Left lobe of liver (tissue), 2 donors: Measurements from ENCODE around the gene FANCB. TPM values are rescaled to one million over a fixed set of nuclear protein-coding genes. Genes with fewer than 3 reads are reported as not detected.

Experiments used
- ATAC-seq: fragments of 200-7000 bp; cut with Tn5 transposase; one replicate; pipeline ENCODE4 v1.9.1; 2020; ENCODE audit warnings: mild to moderate bottlenecking, moderate library complexity
- DNase-seq: peaks from one replicate; pipeline ENCODE4 v3.0.0-alpha.2; 2020; ENCODE audit warnings: low spot score
- total RNA-seq: library from RNA; stranded (reverse); gene quantifications from one replicate; pipeline ENCODE4 v1.2.1, GENCODE V29; 2021
- donor health status: DM: no; HTN: no; CAD: no; lungs with moderate emphysema.
- donor health status: DM: no; HTN: yes; CAD: no.

Gene FANCB
- total RNA-seq, 1 donor from 2014 or later = 0.13 TPM

- ATAC-seq (no peak), DNase-seq (no peak)
Observed at GRCh38 chrX:14843666-14844065, 29.2 kb downstream of the FANCB start.

DNA sequence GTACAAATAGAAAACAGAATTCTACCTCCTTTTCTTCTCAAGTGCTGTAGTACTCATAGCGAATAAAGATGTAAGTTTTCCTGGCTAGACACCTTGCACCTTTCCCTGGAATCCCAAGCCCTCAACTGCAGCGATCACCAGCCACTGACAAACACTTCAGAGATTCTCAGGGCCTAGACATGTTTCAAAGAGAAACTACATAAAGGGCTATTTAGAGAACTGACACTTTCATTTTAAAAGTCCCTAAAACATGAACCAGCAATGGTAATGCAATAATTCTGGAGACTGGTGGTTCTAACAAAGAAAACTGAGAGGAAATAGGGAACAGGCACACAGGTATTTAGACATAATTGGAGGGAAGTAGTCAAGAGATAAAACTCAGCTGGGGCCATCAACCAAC, 35.7 kb downstream of the FANCB start:
- DNase-seq (no peak), ATAC-seq (no peak)

- DNase-seq = no peak
- no peak for ATAC-seq
Observed at GRCh38 chrX:14832586-14832985, 40.3 kb downstream of the FANCB start.

DNA sequence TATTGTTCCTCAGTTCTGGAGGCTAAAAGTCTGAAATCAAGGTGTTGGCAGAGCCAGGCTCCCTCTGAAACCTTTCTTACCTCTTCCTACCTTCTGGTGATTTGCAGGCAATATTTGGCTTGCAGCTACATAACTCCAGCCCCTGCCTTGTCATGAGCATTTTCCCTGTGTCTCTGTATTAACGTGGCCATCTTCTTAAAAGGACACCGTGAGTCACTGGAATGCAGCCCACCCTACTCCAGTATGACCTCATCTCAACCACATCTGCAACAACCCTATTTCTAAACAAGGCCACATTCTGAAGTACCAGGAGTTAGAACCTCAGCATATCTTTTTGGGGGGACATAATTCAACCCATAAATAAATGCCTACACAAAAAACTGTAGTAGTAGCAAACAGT, 40.7 kb downstream of the FANCB start:
- no peak for ATAC-seq
- DNase-seq = no peak

- DNase-seq = no peak
- ATAC-seq = no peak
Observed at GRCh38 chrX:14829643-14830042, 43.2 kb downstream of the FANCB start.

- ATAC-seq (no peak), DNase-seq (no peak)
Observed at GRCh38 chrX:14826319-14826718, 46.5 kb downstream of the FANCB start.

DNA sequence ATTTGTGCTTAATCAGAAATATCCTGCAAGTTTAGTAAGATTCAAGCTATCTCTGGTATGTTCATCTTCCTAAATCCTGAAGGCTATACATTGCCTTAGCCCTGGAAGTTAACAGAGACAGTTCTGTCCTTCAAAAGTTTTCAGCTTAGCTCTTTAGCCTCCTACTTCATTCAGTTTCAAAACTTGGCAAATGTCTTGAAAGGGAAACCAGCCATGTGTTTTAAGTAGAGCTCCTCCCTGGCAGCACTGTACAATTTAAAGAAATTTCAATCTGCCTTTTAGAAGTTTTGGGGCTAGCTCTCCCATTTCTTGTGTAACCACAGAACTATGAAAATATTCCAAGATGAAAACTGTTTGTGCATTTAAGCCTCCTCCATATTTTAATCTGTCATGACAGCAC, 47.0 kb downstream of the FANCB start:
- DNase-seq (no peak), ATAC-seq (no peak)

DNA sequence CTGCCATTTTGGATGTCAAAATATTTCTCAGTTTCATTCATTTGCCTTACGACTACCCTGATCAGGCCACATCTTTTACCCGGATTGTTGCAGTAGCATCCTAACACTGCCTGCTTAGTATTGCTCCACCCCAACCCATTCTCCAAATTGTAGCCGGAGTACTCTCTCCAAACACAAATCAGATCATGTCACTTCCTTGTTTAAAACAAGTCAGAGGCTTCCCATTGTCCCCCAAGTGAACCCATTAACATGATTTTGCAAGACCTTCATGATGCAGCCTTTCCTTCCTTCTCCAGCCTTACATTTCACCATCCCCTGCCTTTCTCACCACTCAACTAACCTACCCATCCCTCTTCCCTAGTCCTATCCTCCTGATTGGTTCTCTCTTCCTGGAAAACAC, 53.1 kb downstream of the FANCB start:
- DNase-seq (no peak), ATAC-seq (no peak)

DNA sequence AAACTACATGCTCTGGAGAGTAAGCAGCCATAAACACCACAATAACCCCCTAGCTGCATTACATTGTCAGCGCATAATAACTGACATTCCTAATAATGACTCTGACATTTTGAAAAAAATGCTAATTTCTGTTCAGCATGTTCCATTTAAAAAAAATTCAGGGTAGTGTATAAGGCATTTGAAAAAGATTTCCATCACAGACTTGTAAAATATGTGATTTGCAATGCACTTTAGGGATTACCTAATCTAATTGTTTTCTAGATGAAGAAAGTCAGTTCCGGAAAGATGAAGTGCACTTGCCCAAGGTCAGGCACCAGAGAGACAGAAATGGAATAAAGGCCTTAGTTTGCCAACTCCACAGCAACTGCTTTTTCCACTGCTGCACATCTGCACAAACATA, 55.3 kb downstream of the FANCB start:
- DNase-seq (no peak), ATAC-seq (no peak)

DNA sequence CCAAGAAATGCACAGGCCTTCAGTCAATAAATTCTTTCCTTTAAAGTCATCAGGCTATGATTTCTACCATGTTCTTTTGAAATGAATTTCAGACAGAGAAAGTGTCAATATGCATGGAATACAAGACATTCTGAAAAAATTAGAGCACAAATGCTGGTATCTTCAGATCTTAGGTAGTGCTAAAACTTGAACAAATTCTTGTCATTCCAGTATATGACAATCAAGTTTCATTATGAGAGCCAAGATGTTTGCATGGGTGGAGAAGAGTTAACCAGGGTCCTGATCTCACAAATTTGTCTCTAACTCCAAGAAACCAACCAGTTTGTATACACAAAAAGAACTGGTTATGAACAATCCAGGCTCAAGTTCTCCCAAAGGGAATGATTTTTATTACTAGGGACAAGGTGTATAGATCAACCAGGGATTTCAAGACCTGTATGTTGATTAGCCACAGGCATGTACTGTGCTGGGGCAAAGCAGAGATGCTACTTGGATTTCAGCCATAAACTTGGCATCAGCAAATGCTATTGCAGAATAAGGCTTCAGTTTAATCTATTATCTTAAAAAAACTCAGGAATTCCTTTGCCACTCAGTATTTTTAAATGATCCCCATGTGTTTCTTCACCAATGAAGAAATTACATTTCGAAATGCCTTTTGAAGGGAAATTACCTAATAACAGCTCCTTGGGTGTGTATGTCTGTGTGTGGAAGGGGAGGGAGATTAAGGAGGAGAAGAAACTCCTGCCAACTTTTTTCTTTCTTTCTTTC, 69.7 kb downstream of the FANCB start:
- DNase-seq = no peak
- ATAC-seq = no peak

DNA sequence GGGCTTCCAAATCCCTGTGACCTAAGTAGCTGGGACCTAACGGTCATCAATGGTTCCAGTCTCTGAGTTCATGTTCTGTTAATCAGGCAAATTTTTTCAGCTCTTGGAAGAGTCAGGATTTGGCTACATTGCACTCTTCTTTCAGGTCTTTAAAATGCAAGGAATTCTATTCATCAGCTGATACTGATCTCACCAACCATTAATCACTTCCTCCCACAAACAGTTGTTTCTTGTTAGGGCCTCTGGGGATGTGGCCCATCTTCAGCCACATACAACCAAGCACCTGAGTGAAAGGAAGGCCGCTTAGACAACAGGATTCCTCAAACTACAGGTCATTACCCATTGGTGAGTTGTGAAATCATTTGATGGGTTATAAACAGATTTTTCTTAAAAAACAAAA, 71.7 kb downstream of the FANCB start:
- no peak for DNase-seq
- ATAC-seq = no peak

- no peak for ATAC-seq
- no peak for DNase-seq
Observed at GRCh38 chrX:14798805-14799397, 74.0 kb downstream of the FANCB start.

Other genes with a start within 250 kb of the FANCB start
- 4.2 TPM for gene MOSPD2, start 352 bp upstream of the FANCB start, total RNA-seq